22Rv1 (cell line): ENCODE results near the gene ADGRA1.

Experiments
- ZFX ChIP-seq: fragments of 450-650 bp; IDR thresholded peaks from 2 replicates; pipeline ENCODE4 v1.6.1; 2017; ENCODE audit warnings: antibody characterized with exemption, borderline replicate concordance
- TF ChIP-seq, protein P1 (sequence below): fragments of 450-650 bp; IDR thresholded peaks from 2 replicates; pipeline ENCODE4 v1.5.1; 2017; ENCODE audit warnings: mild to moderate bottlenecking

DNA sequence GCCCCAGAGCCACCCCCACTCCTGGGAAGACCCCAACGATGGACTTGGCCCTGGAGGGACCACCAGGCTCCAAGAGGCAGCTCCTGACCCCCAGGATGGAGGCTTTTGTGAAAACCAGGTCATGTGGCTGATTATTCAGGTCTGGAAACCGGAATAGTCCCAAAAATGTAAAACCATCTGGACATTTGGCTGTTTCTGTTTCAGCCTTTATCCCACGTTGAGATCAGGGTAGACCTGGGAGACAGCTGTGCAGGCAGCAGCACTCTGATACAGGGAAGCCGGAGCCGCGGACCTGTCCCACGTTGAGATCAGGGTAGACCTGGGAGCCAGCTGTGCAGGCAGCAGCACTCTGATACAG, 7.1 kb upstream of the ADGRA1 start:
- TF ChIP-seq, protein P1, sequence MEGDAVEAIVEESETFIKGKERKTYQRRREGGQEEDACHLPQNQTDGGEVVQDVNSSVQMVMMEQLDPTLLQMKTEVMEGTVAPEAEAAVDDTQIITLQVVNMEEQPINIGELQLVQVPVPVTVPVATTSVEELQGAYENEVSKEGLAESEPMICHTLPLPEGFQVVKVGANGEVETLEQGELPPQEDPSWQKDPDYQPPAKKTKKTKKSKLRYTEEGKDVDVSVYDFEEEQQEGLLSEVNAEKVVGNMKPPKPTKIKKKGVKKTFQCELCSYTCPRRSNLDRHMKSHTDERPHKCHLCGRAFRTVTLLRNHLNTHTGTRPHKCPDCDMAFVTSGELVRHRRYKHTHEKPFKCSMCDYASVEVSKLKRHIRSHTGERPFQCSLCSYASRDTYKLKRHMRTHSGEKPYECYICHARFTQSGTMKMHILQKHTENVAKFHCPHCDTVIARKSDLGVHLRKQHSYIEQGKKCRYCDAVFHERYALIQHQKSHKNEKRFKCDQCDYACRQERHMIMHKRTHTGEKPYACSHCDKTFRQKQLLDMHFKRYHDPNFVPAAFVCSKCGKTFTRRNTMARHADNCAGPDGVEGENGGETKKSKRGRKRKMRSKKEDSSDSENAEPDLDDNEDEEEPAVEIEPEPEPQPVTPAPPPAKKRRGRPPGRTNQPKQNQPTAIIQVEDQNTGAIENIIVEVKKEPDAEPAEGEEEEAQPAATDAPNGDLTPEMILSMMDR, result no peak
- TF ChIP-seq ZFX, result no peak
